ENCODE measurements around the gene SPDYE6.
"Not testable (repeated sequence)": the region's sequence is repeated elsewhere in the genome, so short reads cannot be mapped to it uniquely, and the experiment has no call there.

SPDYE6 gene

GRCh38 chr7:102356344-102356743 lies at the start of gene SPDYE6:
TSS of gene SPDYE6 (minus strand) at chr7:102356444. CDS start at chr7:102356023, 421 bp downstream.
- not testable (repeated sequence) for DNase-seq (ENCODE audit: low read depth)

- not testable (repeated sequence) for DNase-seq (ENCODE audit: low read depth)
These were observed 48.6 kb upstream of the SPDYE6 start for GRCh38 chr7:102404862-102405188.

GRCh38 chr7:102404005-102404861 lies 48.0 kb upstream of the SPDYE6 start:
- no peak for DNase-seq (ENCODE audit: low read depth)

- DNase-seq (ENCODE audit: low read depth), result no peak
These were observed 47.3 kb upstream of the SPDYE6 start for GRCh38 chr7:102403563-102403962.

- DNase-seq (ENCODE audit: low read depth), result no peak
These were observed 44.1 kb upstream of the SPDYE6 start for GRCh38 chr7:102400360-102400759.

GRCh38 chr7:102398543-102398942 lies 42.3 kb upstream of the SPDYE6 start:
- DNase-seq (ENCODE audit: low read depth), result no peak

- no peak for DNase-seq (ENCODE audit: low read depth)
These were observed 40.4 kb upstream of the SPDYE6 start for GRCh38 chr7:102396710-102397019.

GRCh38 chr7:102395873-102396709 lies 39.8 kb upstream of the SPDYE6 start, which contains the start of gene PRKRIP1:
TSS of gene PRKRIP1 (plus strand) at chr7:102396363. CDS start at chr7:102396412, 49 bp downstream.
- peak; percentile 92 for DNase-seq (ENCODE audit: low read depth)

GRCh38 chr7:102395592-102395872 lies 39.3 kb upstream of the SPDYE6 start:
- no peak for DNase-seq (ENCODE audit: low read depth)

- no peak for DNase-seq (ENCODE audit: low read depth)
These were observed 37.2 kb upstream of the SPDYE6 start for GRCh38 chr7:102393467-102393866.

GRCh38 chr7:102392330-102392729 lies 36.1 kb upstream of the SPDYE6 start:
- DNase-seq (ENCODE audit: low read depth), result no peak

GRCh38 chr7:102390697-102391484 lies 34.6 kb upstream of the SPDYE6 start:
- DNase-seq (ENCODE audit: low read depth), result peak; percentile 50

GRCh38 chr7:102389810-102390209 lies 33.6 kb upstream of the SPDYE6 start:
- no peak for DNase-seq (ENCODE audit: low read depth)

- DNase-seq (ENCODE audit: low read depth), result no peak
These were observed 30.8 kb upstream of the SPDYE6 start for GRCh38 chr7:102387064-102387463.

GRCh38 chr7:102381696-102382425 lies 25.6 kb upstream of the SPDYE6 start:
- not testable (repeated sequence) for DNase-seq (ENCODE audit: low read depth)

GRCh38 chr7:102380837-102381236 lies 24.6 kb upstream of the SPDYE6 start:
- not testable (repeated sequence) for DNase-seq (ENCODE audit: low read depth)

GRCh38 chr7:102376964-102377466 lies 20.8 kb upstream of the SPDYE6 start:
- no peak for DNase-seq (ENCODE audit: low read depth)

GRCh38 chr7:102372796-102373195 lies 16.6 kb upstream of the SPDYE6 start:
- DNase-seq (ENCODE audit: low read depth), result not testable (repeated sequence)

GRCh38 chr7:102370038-102370437 lies 13.8 kb upstream of the SPDYE6 start:
- DNase-seq (ENCODE audit: low read depth), result not testable (repeated sequence)

- not testable (repeated sequence) for DNase-seq (ENCODE audit: low read depth)
These were observed 9.1 kb upstream of the SPDYE6 start for GRCh38 chr7:102365390-102365789.

GRCh38 chr7:102364394-102364886 lies 8.2 kb upstream of the SPDYE6 start:
- not testable (repeated sequence) for DNase-seq (ENCODE audit: low read depth)
